GM18499 (cell line): ENCODE measurements around the gene PDZK1IP1.

Experiments
- ATAC-seq: cut with Tn5 transposase; IDR thresholded peaks from one replicate; pipeline ENCODE4 v1.9.1; 2021; ENCODE audit warnings: moderate number of reproducible peaks; ENCODE audit not compliant: insufficient read depth, unreplicated experiment

Gene PDZK1IP1

GRCh38 chr1:47189844-47190508 is at the start of gene PDZK1IP1:
PDZK1IP1 (minus strand) TSS chr1:47190036; CDS start chr1:47189932, 104 bp downstream.
- ATAC-seq = no peak

GRCh38 chr1:47238935-47239592 is 49.2 kb upstream of the PDZK1IP1 start:
- ATAC-seq = no peak

DNA sequence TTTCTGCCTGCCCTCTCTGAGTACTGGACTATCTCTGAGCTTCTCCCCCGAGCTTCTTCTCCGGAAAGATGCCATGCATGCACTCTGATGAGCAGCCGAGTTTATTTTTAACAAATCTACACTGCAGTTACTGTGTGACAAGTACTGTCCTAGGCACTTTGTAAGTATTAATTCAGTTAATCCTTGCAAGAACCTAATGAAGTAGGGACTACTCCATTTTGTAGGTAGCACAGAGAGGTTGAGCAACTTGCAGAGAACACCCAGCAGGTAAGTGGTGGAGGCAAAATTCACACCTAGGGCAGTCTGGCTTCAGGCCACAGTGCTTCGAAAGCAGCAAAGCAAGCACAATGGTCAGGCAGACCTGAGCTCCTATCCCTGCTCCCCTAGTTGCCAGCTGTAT is 46.0 kb upstream of the PDZK1IP1 start:
- no peak for ATAC-seq

- ATAC-seq = no peak
Observed at GRCh38 chr1:47235241-47235681, 45.4 kb upstream of the PDZK1IP1 start.

DNA sequence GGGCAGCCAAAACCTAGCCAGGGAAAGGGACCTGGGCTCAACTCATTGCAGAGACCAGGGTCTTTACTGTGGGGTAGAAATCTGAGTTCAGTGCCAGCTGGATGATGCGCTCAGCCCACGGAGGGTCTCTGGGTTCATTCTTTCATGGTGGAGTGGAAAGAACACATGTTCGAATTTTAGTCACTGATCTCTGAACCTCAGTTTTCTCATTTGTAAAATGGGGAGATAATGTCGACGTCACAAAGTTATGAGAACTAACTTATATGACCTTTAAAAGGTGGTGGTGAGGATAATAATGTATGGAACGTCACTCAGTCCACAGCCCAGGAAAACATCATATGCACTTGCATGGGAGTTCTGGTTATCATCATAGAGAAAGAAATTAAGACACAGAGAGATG is 43.4 kb upstream of the PDZK1IP1 start:
- ATAC-seq = no peak

DNA sequence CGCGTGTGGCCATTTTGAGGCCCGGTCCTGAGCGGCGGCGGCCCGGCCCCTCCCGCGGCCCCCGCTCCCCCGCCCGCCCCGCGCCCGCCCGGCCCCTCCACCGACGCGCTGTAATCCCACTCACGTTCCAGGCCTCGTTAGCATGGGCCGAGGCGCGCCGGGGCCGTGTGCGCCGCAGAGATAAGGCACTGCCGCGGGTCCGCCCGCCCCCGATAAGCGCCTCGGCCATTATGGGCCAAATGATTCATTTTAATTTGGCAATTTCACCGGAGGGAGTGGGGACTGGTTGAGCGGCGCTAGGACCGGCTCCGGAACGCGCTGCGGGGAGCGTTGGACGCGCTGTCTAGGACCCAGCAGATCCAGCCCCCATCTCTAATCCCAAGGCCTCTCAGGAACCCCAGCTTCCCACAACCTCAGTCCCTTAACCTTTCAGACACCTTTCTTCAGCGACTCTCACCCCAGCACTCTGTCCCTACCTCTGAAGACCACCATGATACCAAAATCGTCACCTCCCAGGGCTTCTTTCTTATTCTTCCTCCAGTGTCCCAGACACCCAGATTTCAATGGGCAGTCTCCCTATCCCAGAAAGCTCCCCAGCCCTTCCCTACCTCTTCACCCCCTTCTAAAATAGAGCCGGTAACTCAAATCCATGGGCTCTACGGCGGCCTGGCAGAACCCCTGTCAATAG is 42.5 kb upstream of the PDZK1IP1 start, which contains the start of gene TAL1:
Gene TAL1, minus strand, starts transcription at position 39 of the 688 bp plus-strand sequence. CDS start 6,337 bp downstream, outside the sequence.
- ATAC-seq = no peak

DNA sequence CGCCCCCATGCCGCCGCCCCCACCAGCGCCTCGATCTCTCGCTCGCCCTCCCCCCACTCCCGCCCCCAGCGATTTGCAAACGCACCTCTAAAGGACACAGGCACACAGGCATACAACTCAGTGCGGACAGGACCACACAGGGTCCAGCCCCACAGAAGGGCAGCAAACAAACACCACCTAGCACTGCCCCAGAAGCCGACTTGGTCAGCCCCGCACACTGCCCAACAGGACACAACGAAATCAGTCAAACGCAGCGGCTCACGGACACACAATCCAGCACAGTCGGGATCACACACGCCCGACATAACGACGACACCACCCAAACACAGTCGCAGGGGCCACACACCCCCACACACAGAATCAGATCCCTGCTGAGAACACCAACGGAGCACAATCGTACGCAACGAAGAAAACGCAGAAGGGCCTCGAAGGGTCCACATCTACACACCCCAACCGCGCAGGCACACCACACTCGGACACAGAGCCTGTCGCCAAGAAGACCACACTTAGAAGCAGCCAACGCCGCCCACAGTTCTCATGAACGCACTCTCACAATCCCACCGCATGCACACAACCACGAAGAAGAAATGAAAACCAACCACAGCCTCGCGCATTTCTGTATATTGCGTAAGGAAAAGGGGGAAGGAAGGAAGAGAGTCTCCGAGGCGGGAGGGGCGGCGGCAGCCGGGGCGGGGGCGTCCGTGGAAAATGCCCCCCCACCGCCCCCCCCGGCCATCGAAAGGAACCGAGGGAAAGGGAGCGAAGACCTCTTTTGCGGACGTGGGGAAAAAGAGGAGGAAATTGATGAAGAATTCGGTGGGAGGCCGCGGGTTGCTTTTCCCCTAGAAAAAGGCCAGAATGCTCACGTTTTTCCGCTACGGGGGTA is 41.7 kb upstream of the PDZK1IP1 start:
- ATAC-seq = no peak

DNA sequence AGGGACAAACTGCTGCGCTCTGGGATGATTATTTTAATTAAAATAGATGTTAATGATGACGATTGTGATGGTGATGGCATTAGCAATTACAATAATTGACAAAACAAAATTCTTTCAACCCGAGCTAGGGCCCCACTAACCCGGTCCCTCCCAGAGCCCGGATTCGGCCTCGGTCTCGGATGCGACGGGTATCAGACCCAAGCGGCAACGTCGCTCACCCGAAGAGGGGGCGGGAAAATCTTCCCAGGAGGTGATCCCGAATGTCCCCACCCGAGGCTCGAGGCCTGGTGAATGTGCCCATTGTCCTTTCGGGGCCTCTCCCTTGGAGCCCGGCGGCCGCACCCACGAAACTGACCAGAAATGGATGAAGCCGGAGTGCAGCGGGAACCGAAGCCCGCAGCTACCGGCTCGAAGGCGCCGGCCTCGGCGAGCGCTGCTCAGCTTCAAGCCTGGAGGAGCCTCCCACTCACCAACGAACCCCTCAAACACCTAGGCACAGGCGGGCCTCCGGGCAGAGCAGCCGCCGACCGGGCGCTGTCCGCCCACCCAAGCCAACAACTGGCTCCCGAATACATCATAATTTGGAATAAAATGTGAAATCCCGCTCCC is 41.0 kb upstream of the PDZK1IP1 start:
- ATAC-seq = no peak

GRCh38 chr1:47229886-47230691 is 40.3 kb upstream of the PDZK1IP1 start:
- ATAC-seq = no peak

DNA sequence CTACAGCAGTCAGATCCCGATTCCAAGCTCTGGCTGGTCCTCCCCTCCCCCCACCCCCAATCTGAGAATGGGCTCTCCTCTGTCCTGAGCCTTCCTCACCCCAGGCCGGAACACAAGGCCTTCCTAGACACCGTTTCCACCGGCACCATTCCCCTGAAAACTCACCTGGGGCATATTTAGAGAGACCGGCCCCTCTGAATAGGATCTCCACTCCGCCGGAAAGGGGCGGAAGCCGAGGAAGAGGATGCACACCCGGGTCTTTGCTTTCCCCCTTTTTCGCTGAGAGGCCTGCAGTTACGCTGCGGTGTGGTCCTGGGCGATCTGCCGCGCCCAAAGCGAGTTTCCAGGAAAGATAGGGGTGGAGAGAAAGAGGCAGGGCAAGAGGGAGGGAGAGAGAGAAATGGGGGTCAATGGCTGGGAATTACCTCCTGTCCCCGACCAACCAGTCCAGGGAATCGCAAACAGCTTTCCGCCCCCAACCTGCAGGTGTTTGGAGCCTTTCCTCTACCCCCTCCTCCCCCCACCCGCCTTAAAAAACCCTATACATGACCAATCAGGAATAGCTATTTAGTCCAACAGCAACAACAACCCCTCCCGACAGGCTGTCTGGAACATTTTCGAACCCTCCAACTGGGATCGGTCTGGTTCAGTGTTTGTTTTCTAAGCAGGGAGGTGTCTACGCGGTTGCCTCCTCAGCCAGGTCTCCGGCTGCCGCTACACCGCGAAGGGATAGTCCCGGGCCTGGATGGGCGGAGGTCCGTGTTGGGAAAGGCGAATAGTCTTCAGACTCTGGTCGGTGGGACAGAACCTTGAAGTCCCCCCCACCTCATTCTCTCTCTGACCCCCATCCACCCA is 39.4 kb upstream of the PDZK1IP1 start:
- no peak for ATAC-seq

DNA sequence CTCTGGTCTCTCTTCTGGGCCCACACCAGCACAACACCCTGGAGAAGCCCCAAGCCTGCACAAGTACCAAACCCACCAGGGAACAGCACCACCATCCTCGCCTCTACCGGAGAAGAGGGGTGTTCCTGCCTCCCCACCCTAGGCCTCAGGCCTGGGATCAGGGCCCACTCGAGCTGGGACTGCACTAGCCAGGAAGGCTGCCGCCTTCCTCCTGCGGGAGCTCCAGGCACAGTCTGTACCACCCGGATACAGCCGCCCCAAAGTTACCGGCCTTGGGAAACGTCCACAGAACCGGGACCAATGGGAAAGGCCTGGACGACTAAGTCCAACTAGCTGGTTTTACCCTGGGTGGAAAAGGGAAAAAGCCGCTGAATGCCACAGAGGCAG is 38.8 kb upstream of the PDZK1IP1 start:
- no peak for ATAC-seq

DNA sequence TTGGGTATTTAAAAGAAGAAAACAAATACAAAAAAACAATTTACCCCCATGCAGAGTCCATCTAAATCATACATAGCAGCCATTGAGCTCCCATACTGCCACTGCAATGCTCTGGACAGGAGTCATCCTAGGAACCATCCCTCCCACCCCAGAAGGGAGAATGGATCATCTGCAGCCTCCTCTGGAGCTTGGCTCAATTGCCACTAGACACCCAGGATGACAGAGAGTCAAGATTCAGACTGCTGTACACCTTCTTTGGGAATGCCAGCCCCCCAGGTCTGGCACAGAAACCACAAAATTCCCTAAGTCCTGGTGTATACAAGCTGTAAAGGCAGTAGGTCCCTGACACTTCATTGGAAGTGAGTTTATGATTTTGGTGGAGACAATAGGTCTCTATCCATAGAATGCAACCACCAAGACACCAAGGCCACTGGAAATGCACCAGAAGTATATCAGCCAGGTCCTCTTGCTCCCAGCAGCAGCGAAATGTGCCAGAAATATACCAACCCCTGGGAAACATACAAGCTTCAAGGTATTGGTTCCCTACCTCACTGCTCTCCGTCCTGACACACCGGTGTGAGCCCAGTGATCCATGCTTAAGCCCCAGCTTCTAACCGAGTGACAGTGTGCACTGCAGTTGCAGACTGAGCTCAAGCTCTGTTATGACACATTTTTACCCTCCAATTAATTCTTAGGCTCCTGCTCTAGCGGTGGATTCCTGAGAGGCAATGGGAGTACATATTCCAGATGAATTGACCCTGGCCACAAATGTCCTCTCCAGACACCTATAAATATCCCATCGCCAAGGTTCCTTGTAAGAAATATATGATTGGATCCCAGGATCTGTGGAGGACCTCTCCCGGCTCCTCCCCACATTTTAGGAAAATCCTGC is 37.8 kb upstream of the PDZK1IP1 start:
- no peak for ATAC-seq

DNA sequence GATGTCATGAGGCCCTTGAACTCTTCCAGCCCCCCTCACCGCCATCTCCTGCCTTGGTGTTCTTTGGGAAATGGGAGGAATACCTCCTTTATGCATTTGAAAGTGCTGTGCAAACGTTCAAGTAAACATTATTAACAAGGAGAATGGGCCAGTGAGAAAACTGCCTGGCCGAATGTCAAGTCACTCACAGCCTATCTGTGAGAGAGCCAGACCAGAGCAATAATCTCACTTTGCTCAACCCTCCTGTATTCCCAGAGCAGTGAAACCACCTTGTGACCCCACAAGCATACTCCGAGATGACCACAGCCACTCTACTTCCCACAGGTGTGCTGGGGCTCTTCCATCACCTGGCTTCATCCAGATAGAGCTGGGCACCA is 37.0 kb upstream of the PDZK1IP1 start:
- no peak for ATAC-seq

DNA sequence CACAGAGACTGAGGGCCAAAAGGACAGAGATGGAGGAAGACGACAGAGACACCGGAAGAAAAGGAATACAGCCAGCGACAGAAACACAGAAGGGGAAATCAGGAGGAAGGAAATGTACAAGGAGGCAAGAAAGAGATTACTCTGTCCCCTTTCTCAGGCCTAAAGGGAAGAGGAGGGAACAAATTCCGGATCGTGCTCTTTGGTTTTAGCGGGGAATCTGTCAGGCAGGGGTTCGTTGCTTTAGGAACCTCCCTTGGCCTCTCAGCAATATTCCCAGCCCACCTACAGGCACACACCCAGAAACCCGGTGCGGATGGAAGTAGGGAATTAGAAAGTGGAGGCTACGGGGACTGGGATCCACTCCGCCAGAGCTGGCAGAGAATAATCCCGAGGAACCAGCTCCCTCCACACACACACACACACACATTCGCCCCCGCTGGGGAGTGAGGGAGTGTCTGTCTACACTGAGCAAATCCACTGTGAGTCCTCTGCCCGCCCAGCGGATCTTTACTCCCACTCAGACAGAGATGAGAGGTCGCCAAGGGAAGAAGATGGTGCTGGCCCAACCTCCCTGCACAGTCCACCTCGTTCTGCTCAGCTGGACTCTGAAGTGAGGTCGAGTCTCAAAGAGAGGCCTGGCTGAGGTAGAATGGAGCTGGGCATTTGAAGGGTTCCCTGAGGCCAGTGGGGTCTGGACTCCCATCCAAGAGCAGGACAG is 36.4 kb upstream of the PDZK1IP1 start:
- ATAC-seq = no peak

- no peak for ATAC-seq
Observed at GRCh38 chr1:47225430-47226100, 35.7 kb upstream of the PDZK1IP1 start.
